ENCODE measurements around the gene NSUN2.

Gene NSUN2

GRCh38 chr5:6553972-6554371, 78.9 kb downstream of the NSUN2 start:
- DNase-seq, result no peak

GRCh38 chr5:6552612-6553011, 80.2 kb downstream of the NSUN2 start:
- DNase-seq, result no peak

- no peak for DNase-seq
These were observed 80.9 kb downstream of the NSUN2 start for GRCh38 chr5:6551955-6552313.

GRCh38 chr5:6551287-6551954, 81.4 kb downstream of the NSUN2 start:
- DNase-seq, result no peak

GRCh38 chr5:6550628-6551027, 82.2 kb downstream of the NSUN2 start:
- DNase-seq, result no peak
